GM12878 (cell line): ENCODE data around the gene ARHGAP26. TPM values are rescaled to one million over a fixed set of nuclear protein-coding genes. Genes with fewer than 3 reads are reported as not detected.
A peak's percentile ranks its signal among the peaks of the same experiment; 100 is the strongest.

Experiments used
- ATAC-seq: fragments of 200-7000 bp; cut with Tn5 transposase; 3 replicates; pipeline ENCODE4 v1.9.1; 2020; ENCODE audit warnings: mild to moderate bottlenecking, moderate library complexity
- BruUV-seq: library from RNA; stranded (reverse); fragments of 400-500 nt; replicated peaks from 2 replicates; lab custom pipeline; 2021; lab: Mats Ljungman, UMichigan
- CTCF ChIA-PET: fragments of 300-600 bp; sonication (Branson Sonifier 250); formaldehyde crosslinking; extraction: SDS; loops from one replicate; lab custom pipeline; 2021; ENCODE audit warnings: inconsistent platforms; lab: Yijun Ruan, JAX
- POLR2A ChIA-PET: fragments of 350-600 bp; formaldehyde crosslinking; extraction: SDS; loops from one replicate; lab custom pipeline; 2021; ENCODE audit warnings: inconsistent platforms; lab: Charles Lee
- RAD21 ChIA-PET: fragments of 300-600 bp; sonication (Branson Sonifier 250); formaldehyde crosslinking; loops from one replicate; lab custom pipeline; 2023; ENCODE audit warnings: antibody characterized with exemption; ENCODE audit not compliant: unreplicated experiment; lab: Charles Lee
- SMC1A ChIA-PET: fragments of 300-600 bp; sonication (Branson Sonifier 250); formaldehyde crosslinking; loops from one replicate; lab custom pipeline; 2023; ENCODE audit not compliant: unreplicated experiment, uncharacterized antibody; lab: Charles Lee
- DNase-seq: peaks from one replicate; pipeline ENCODE4 v3.0.0-alpha.2; 2011; ENCODE audit warnings: low read depth, low spot score
- FAIRE-seq: peaks from 3 replicates; lab custom pipeline; 2011; peaks lifted over from hg19 to GRCh38; lab: Jason Lieb, UNC
- H2AFZ ChIP-seq: 2 replicates; pipeline ENCODE4 v1.6.0; 2011; ENCODE audit warnings: low read depth, low read length, control low read depth; ENCODE audit not compliant: control insufficient read depth
- H3K27ac ChIP-seq: 2 replicates; pipeline ENCODE4 v1.5.1; 2011; ENCODE audit warnings: control low read depth; ENCODE audit not compliant: control insufficient read depth, insufficient read depth
- H3K27me3 ChIP-seq, 2 experiments: replicated peaks in 1 of 2; 2 replicates each; pipeline versions ENCODE4 v1.6.0 to v1.6.1; 2011; ENCODE audit warnings: low read length in 1 of 2; ENCODE audit not compliant: control insufficient read depth in 2 of 2, insufficient read depth in 2 of 2
- H3K36me3 ChIP-seq, 2 experiments: 2 replicates each; pipeline ENCODE4 v1.5.1; 2011; ENCODE audit warnings: low read length in 1 of 2; ENCODE audit not compliant: control insufficient read depth in 2 of 2, insufficient read depth in 2 of 2
- H3K4me1 ChIP-seq: 2 replicates; pipeline ENCODE4 v1.6.1; 2011; ENCODE audit warnings: mild to moderate bottlenecking, low read length, moderate library complexity, mixed read lengths; ENCODE audit not compliant: control insufficient read depth, insufficient read depth
- H3K4me2 ChIP-seq: 2 replicates; pipeline ENCODE4 v1.6.0; 2011; ENCODE audit warnings: control low read depth; ENCODE audit not compliant: control insufficient read depth, insufficient read depth
- H3K4me3 ChIP-seq: fragments of 200-600 bp; sonication (generic); 2 replicates; pipeline ENCODE4 v1.5.1; 2016
- H3K79me2 ChIP-seq: 2 replicates; pipeline ENCODE4 v1.6.0; 2011; ENCODE audit warnings: low read length; ENCODE audit not compliant: control insufficient read depth, insufficient read depth
- H3K9ac ChIP-seq: 2 replicates; pipeline ENCODE4 v1.8.0; 2011; ENCODE audit warnings: low read length, control low read depth, mixed read lengths; ENCODE audit not compliant: control insufficient read depth, insufficient read depth
- H3K9me3 ChIP-seq: replicated peaks from 3 replicates; pipeline ENCODE4 v1.5.1; 2011; ENCODE audit warnings: mild to moderate bottlenecking, low read length; ENCODE audit not compliant: control insufficient read depth, insufficient read depth
- H4K20me1 ChIP-seq: 2 replicates; pipeline ENCODE4 v1.6.0; 2011; ENCODE audit not compliant: control insufficient read depth, insufficient read depth
- BHLHE40 ChIP-seq, 2 experiments: fragments of 450-650 bp in 1 of 2; IDR thresholded peaks; 2 replicates each; pipeline ENCODE4 v1.6.1; 2011 to 2017; ENCODE audit warnings: low read depth in 2 of 2, borderline replicate concordance in 1 of 2, improper control_type of control experiment in 1 of 2, low read length in 1 of 2, mild to moderate bottlenecking in 1 of 2
- EGR1 ChIP-seq, 2 experiments: IDR thresholded peaks; 1 replicate in 1 of 2; 2 replicates in 1 of 2; pipeline ENCODE4 v1.6.1; 2011 to 2012; ENCODE audit warnings: low read depth in 2 of 2, low read length in 2 of 2, borderline replicate concordance in 1 of 2, mild to moderate bottlenecking in 1 of 2, moderate library complexity in 1 of 2
- FOS ChIP-seq: IDR thresholded peaks from 3 replicates; pipeline ENCODE4 v1.6.1; 2011; ENCODE audit warnings: borderline replicate concordance; ENCODE audit not compliant: insufficient read length; ENCODE audit errors: extremely low read depth
- NR2C2 ChIP-seq: IDR thresholded peaks from 2 replicates; pipeline ENCODE4 v1.6.1; 2011; ENCODE audit warnings: borderline replicate concordance, low read depth; ENCODE audit not compliant: control insufficient read depth, insufficient read length
- PAX5 ChIP-seq: IDR thresholded peaks from 2 replicates; pipeline ENCODE4 v1.6.1; 2011; ENCODE audit warnings: low read depth, low read length, borderline replicate concordance
- SIN3A ChIP-seq: IDR thresholded peaks from 2 replicates; pipeline ENCODE4 v1.6.1; 2012; ENCODE audit warnings: low read depth, low read length, improper control_type of control experiment
- SMAD5 ChIP-seq: IDR thresholded peaks from 2 replicates; pipeline ENCODE4 v1.6.1; 2016; ENCODE audit warnings: antibody characterized with exemption, low read depth
- SMC3 ChIP-seq: IDR thresholded peaks from 2 replicates; pipeline ENCODE4 v1.6.1; 2011; ENCODE audit warnings: low read length, improper control_type of control experiment, borderline replicate concordance
- USF1 ChIP-seq: IDR thresholded peaks from 2 replicates; pipeline ENCODE4 v1.6.1; 2011; ENCODE audit warnings: borderline replicate concordance, low read depth, mild to moderate bottlenecking, moderate library complexity, mixed read lengths, low read length; ENCODE audit not compliant: insufficient read depth; ENCODE audit errors: extremely low read length
- YY1 ChIP-seq: IDR thresholded peaks from 2 replicates; pipeline ENCODE4 v1.6.1; 2011; ENCODE audit warnings: low read depth, mild to moderate bottlenecking, low read length
- ZBED1 ChIP-seq: IDR thresholded peaks from 2 replicates; pipeline ENCODE4 v1.6.1; 2016; ENCODE audit warnings: borderline replicate concordance
- ZNF274 ChIP-seq: IDR thresholded peaks from one replicate; pipeline ENCODE4 v1.8.0; 2011; ENCODE audit not compliant: insufficient read length, insufficient read depth
- WGBS: methylation state at CpG from one replicate; pipeline ENCODE4 v1.1.6; 2016; ENCODE audit warnings: low lambda C conversion rate; ENCODE audit not compliant: insufficient replicate concordance, insufficient coverage; ENCODE audit errors: missing lambda C conversion rate; 5-methylcytosine and 5-hydroxymethylcytosine counted together
- in situ Hi-C: fragments of 300-500 bp; cut with MboI; formaldehyde crosslinking; loops from 9 replicates; pipeline ENCODE4 v1.14.3; 2018; ENCODE audit warnings: mixed read lengths
- intact Hi-C: fragments of 100-400 bp; cut with micrococcal nuclease; formaldehyde crosslinking; loops from one replicate; pipeline ENCODE4 v1.14.2; 2022; ENCODE audit not compliant: unreplicated experiment
- polyA plus RNA-seq, 11 experiments: library from polyadenylated mRNA; depleted of rRNA in 4 of 11; unstranded in 6 of 11; stranded (reverse) in 5 of 11; fragments of >200 nt; fragmentation: Nextera tagmentation in 4 of 11; fragmentation: Illumina TruSeq in 1 of 11; extraction: Ambion mirVana in 4 of 11; extraction: Trizol in 1 of 11; gene quantifications; 1 replicate in 1 of 11; 2 replicates in 10 of 11; pipeline versions ENCODE4 v1.2.1 to v1.2.3, GENCODE V29; 2011 to 2016; ENCODE audit warnings: inconsistent platforms in 2 of 11, missing spikeins in 2 of 11, low read depth in 1 of 11
- total RNA-seq, 4 experiments: library from RNA; depleted of rRNA in 3 of 4; stranded (reverse); fragments of >200 nt in 3 of 4; fragmentation: Illumina TruSeq in 1 of 4; extraction: Trizol in 1 of 4; gene quantifications; 2 replicates each; pipeline versions ENCODE4 v1.2.1 to v1.2.3, GENCODE V29; 2013 to 2021

The ARHGAP26 gene
- total and polyA plus RNA-seq, 10 of the 15 experiments (the other 5 are each of a cell fraction or from before 2014, with no cell fraction given), result 9.4 to 41.5 (median 19.3) TPM

- no peak for TF ChIP-seq PAX5
- no peak for TF ChIP-seq EGR1 (IDR thresholded peaks at IDR 0.05; ENCODE audit: borderline replicate concordance in 1 of 2, low read depth in 2 of 2, low read length in 2 of 2)
- no peak for TF ChIP-seq NR2C2
- 0 out of 4 replicates have a peak, but pooled peaks of 1 of the 2 experiments have one; percentile 21 for TF ChIP-seq BHLHE40 (IDR thresholded peaks at IDR 0.05; ENCODE audit: borderline replicate concordance in 1 of 2, low read depth in 2 of 2, low read length in 1 of 2)
- TF ChIP-seq FOS, result no peak
- TF ChIP-seq YY1, result 0 out of 2 replicates have a peak, but pooled peaks have one; percentile 22
- no peak for TF ChIP-seq ZBED1
- TF ChIP-seq USF1, result no peak
Measured at GRCh38 chr5:142800776-142801494, 30.8 kb downstream of the ARHGAP26 start (continued).

GRCh38 chr5:142801495-142801871 lies 31.3 kb downstream of the ARHGAP26 start:
- DNase-seq (no peak), ATAC-seq (no peak), FAIRE-seq (no peak)
- H3K4me3 ChIP-seq, result no peak overlapping the region
- intact Hi-C loops (no loop called here), in situ Hi-C loops (no loop called here)
- ChIA-PET POLR2A (interaction anchor here (1.0 kb wide), 1 partner anchor 33 kb away, joined by 3 read pairs; no protein-coding TSS in a partner anchor), SMC1A (no interaction called here), RAD21 (no interaction called here), CTCF (no interaction called here)
- no peak overlapping the region for H3K9ac ChIP-seq
- no peaks in the 10 kb centered on the region for H3K36me3 ChIP-seq
- H2AFZ ChIP-seq, result no peak overlapping the region
- no peaks in the 10 kb centered on the region for H3K27me3 ChIP-seq
- no peaks in the 10 kb centered on the region; the same call in 2 of the 3 replicates for H3K9me3 ChIP-seq
- H3K4me2 ChIP-seq, result no peak overlapping the region
- H4K20me1 ChIP-seq, result no peaks in the 10 kb centered on the region
- no peak overlapping the region for H3K27ac ChIP-seq
- TF ChIP-seq SMAD5 (no peak), SIN3A (no peak), SMC3 (no peak), ZNF274 (no peak)
- peaks cover 9% of the 10 kb centered on the region for H3K4me1 ChIP-seq
- BruUV-seq, result no TSS peak
- WGBS, result 60% methylated on average over 4 of the region's 4 CpGs
- no peaks in the 10 kb centered on the region for H3K79me2 ChIP-seq
